ENCODE measurements around the gene F2R.
"Not testable (repeated sequence)": the region's sequence is repeated elsewhere in the genome, so short reads cannot be mapped to it uniquely, and the experiment has no call there.

F2R gene

GRCh38 chr5:76780616-76781015 is 64.7 kb downstream of the F2R start:
- not testable (repeated sequence) for H3K4me3 ChIP-seq (ENCODE audit: low read depth, low read length); H3K27me3 ChIP-seq (ENCODE audit: control insufficient read depth, insufficient read depth, low read length); H3K9ac ChIP-seq (ENCODE audit: low read depth, low read length); H3K9me3 ChIP-seq (ENCODE audit: control insufficient read depth, insufficient read depth, low read length); H3K36me3 ChIP-seq (ENCODE audit: control insufficient read depth, insufficient read depth, low read length); H3K27ac ChIP-seq (ENCODE audit: low read depth, low read length)
- H3K4me1 ChIP-seq (ENCODE audit: control insufficient read depth, insufficient read depth, low read length), result peaks cover 25% of the 10 kb centered on the region

- Histone ChIP-seq H3K4me3 (ENCODE audit: low read depth, low read length) (no peak overlapping the region), H3K36me3 (ENCODE audit: control insufficient read depth, insufficient read depth, low read length) (no peaks in the 10 kb centered on the region), H3K9ac (ENCODE audit: low read depth, low read length) (no peak overlapping the region), H3K27ac (ENCODE audit: low read depth, low read length) (no peak overlapping the region), H3K27me3 (ENCODE audit: control insufficient read depth, insufficient read depth, low read length) (no peaks in the 10 kb centered on the region), H3K4me1 (ENCODE audit: control insufficient read depth, insufficient read depth, low read length) (peaks cover 25% of the 10 kb centered on the region), H3K9me3 (ENCODE audit: control insufficient read depth, insufficient read depth, low read length) (no peaks in the 10 kb centered on the region)
These were observed 65.8 kb downstream of the F2R start for GRCh38 chr5:76781775-76782174.

GRCh38 chr5:76782444-76782843 is 66.5 kb downstream of the F2R start:
- Histone ChIP-seq H3K27me3 (ENCODE audit: control insufficient read depth, insufficient read depth, low read length) (no peaks in the 10 kb centered on the region), H3K4me1 (ENCODE audit: control insufficient read depth, insufficient read depth, low read length) (peaks cover 25% of the 10 kb centered on the region), H3K9ac (ENCODE audit: low read depth, low read length) (no peak overlapping the region), H3K9me3 (ENCODE audit: control insufficient read depth, insufficient read depth, low read length) (no peaks in the 10 kb centered on the region), H3K4me3 (ENCODE audit: low read depth, low read length) (no peak overlapping the region), H3K27ac (ENCODE audit: low read depth, low read length) (no peak overlapping the region), H3K36me3 (ENCODE audit: control insufficient read depth, insufficient read depth, low read length) (no peaks in the 10 kb centered on the region)
